GM21786 (cell line): Measurements from ENCODE around the gene CENPN.

Experiments
- ATAC-seq: cut with Tn5 transposase; IDR thresholded peaks from one replicate; pipeline ENCODE4 v1.9.1; 2021; ENCODE audit not compliant: unreplicated experiment

CENPN gene

DNA sequence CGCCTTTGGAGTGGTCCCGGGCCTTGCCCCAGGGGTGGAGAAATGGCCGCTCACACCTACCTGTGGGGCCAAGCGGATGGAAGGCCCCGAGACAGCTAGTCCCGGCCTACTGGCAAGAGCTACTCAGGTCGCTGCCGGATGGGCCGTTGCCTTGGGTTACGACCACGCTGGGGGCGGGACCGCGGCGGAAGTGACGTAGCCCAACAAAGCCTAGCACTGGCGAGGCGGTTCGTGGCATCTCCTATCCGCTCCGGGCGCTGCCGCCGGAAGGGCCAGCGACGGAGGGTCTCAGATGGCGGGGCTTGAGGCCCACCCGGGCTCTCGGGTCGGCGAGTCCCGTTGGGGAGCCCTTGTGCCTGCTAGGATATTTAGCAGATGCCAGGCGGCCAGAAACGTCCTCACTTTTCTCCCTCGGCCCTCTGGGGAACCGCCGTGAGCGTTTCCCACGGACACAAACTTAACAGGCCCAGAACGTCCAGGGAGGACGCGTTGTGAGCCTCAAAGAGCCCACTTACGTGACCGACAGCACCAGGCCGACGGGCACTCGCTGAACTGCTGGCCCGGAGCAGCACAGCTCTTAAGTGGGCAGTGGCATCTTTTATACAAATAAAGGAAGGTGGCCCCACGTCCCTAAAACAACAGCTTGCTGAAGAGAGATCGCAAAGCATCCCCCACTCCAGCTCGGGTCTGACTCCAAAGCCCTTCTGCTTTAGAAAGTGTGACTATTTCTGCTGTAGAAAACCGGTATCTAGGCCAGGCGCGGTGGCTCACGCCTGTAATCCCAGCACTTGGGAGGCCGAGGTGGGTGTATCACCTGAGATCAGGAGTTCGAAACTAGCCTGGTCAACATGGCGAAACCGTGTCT lies 70.3 kb downstream of the CENPN start, which contains the start of gene C16orf46:
Gene C16orf46, minus strand, starts transcription at position 163 of the 865 bp plus-strand sequence. CDS start 13,283 bp downstream, outside the sequence.
- ATAC-seq: peak; percentile 95

DNA sequence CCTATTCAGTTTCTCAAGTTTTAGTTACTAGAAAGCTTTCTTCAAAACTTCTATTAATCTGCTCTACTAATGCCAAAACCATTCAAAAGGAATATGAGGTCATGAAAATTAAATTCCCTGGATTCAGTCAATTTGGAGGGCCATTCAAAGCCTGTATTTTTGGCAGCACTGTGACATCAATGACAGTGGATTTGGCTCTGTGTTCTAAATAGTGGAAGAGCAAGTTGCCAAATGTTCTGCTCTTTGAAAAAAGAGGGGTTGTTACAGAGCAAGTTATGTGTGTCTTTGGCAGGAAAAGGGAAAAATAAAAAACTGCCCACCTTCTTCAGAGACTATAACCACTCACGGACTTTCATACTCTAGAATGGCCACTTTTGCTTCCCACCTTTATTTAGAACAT lies 73.2 kb downstream of the CENPN start:
- ATAC-seq: no peak

DNA sequence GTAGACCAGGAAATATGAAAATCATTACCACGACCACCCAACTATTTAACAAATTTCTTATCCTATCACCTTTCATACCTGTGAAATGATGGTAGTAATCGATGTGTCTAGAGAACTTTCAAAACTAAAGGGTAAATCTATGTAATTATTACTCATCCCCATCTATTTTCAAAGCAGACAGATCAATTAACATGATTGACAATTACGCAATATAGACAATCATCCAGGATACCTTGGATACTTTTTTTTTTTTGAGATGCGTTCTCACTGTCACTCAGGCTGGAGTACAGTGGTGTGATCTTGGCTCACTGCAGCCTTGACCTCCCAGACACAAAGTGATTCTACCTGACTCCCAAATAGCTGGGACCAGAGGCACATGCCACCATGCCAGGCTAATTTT lies 74.0 kb downstream of the CENPN start:
- ATAC-seq: no peak
